ENCODE data around the gene CTSH. TPM values are rescaled to one million over a fixed set of nuclear protein-coding genes. Genes with fewer than 3 reads are reported as not detected.

The CTSH gene
- total and polyA plus RNA-seq, 2 of the 13 experiments (the other 11 are each of a cell fraction or from before 2014, with no cell fraction given): 265 to 653 TPM

DNA sequence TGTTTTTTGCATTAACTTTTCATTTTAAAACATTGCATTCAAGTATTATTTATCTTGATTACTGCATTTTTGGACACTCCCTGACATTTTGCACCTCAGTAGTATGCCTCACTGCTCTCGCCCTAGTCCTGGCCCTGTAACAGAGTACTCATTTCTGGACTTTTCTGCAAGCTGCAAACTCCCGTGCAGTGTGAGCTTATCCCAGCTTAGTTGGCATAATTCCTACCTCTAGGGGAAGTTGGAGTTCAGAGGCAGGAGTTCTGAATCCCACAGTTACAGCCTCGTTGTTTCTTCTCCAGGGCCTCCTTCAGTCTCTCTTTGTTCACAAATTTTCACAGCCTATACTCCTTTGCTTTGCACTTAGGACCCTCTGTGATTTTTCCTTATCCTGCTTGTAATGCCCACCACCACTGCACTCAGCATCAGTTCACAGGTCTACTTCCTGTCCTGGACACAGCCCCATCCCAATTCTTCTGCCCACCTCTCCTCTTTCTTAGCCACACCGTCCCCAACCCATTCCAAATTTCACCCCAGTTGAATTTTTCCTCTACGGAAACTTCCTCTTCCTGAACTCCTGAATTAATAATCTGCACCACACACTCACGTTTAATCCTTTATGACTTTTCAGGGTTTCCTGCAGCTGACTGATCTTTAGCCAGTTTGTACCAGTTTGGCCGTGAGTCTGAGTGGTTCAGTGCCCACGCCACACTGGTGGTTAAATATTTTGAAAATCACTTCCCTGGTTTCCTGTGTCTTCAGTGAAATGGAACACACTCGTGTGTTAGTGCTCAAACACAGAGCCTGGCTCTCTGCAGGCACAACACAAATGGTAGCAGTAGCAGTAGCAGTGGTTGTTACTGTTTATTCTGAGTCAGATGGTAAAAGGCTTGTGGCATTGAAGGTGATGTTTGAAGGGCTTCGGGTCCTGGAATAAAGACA lies 6.3 kb upstream of the CTSH start (continued):
- TF ChIP-seq HOXA3 (CRISPR knock-in tag; IDR thresholded peaks at IDR 0.05): 0 out of 2 replicates have a peak, but pooled peaks have one; percentile 9
- TF ChIP-seq ZNF101 (CRISPR knock-in tag; IDR thresholded peaks at IDR 0.05; ENCODE audit: borderline replicate concordance, low read depth): no peak
- no peak for TF ChIP-seq KAT7 (CRISPR knock-in tag; IDR thresholded peaks at IDR 0.05; ENCODE audit: borderline replicate concordance)
- TF ChIP-seq ZNF629 (CRISPR knock-in tag; conservative IDR thresholded peaks at IDR 0.05): no peak; the same call in 1 of the 2 replicates
- TF ChIP-seq NFIB (CRISPR knock-in tag; IDR thresholded peaks at IDR 0.05; ENCODE audit: borderline replicate concordance): no peak

DNA sequence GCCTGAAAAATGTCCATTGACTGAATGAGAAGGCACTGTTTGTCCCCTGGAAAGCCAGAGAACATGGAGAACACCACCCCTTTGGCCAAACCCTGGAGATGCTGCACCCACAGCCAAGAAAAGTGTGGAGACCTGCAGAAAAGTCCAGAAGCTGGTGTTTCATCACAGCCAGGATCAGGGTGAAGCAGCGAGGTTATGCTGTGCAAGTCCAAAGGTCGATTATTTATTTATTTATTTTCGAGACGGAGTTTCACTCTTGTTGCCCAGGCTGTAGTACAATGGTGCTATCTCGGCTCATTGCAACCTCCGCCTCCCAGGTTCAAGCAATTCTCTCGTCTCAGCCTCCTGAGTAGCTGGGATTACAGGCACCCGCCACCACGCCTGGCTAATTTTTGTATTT lies 5.5 kb upstream of the CTSH start:
- POLR2A ChIA-PET: interaction anchor here (1.2 to 1.6 kb wide), 4 partner anchors 10 to 48 kb away, joined by 3 to 6 read pairs (median 5); no protein-coding TSS in a partner anchor
- Histone ChIP-seq H3K4me3 (replicated peaks in 1 of 3; ENCODE audit: insufficient read depth in 1 of 3, low read depth in 2 of 3, low read length in 3 of 3) (0 out of 6 replicates have a peak overlapping the region, but pooled peaks of 1 of the 3 experiments have one; percentile 6), H4K20me1 (ENCODE audit: insufficient read depth, low read length) (no peaks in the 10 kb centered on the region), H3K9ac (ENCODE audit: insufficient read depth, low read depth, low read length) (no peak overlapping the region), H3K79me2 (ENCODE audit: insufficient read depth, low read length) (no peaks in the 10 kb centered on the region), H2AFZ (ENCODE audit: low read length) (no peak overlapping the region), H3K27ac (ENCODE audit: extremely low read length, insufficient read depth, low read length) (no peak overlapping the region), H3K36me3 (replicated peaks in 1 of 2; ENCODE audit: control insufficient read depth in 1 of 2, insufficient read depth in 2 of 2, low read length in 2 of 2) (no peaks in the 10 kb centered on the region), H3K27me3 (ENCODE audit: control insufficient read depth in 1 of 2, insufficient read depth in 2 of 2, low read length in 2 of 2) (no peaks in the 10 kb centered on the region; a peak in 1 of 5 replicates), H3K4me1 (ENCODE audit: insufficient read depth, low read length) (peaks cover 84% of the 10 kb centered on the region), H3K4me2 (ENCODE audit: low read depth, low read length) (peak overlapping the region; percentile 62), H3K9me3 (ENCODE audit: low read length) (no peaks in the 10 kb centered on the region)
- CTCF ChIA-PET (ENCODE audit: low intra/inter-chr PET ratio, low total read pairs): no interaction called here
- DNase-seq (ENCODE audit: low spot score): peak; percentile 64
- 28% methylated on average over 9 of the region's 9 CpGs for WGBS (ENCODE audit: low lambda C conversion rate)
- in situ Hi-C loops (cut with HindIII; ENCODE audit: extremely low pct_ligation_motif_present, low pct_unique_long_range_greater_than_20kb) (no loop called here), intact Hi-C loops (cut with micrococcal nuclease; ENCODE audit: unreplicated experiment) (no loop called here)
- peak; percentile 60 for ATAC-seq
- peak; percentile 74 for FAIRE-seq
- BruUV-seq (replicated peaks): no TSS peak
- 0 out of 2 replicates have a peak, but pooled peaks have one; percentile 14 for TF ChIP-seq ZNF331 (CRISPR knock-in tag; IDR thresholded peaks at IDR 0.05)
- peak; percentile 29 for TF ChIP-seq FOSL2 (CRISPR knock-in tag; IDR thresholded peaks at IDR 0.05)
- no peak for TF ChIP-seq ZFX (CRISPR knock-in tag; IDR thresholded peaks at IDR 0.05; ENCODE audit: low read depth)
- peak; percentile 33; the same call in 1 of the 2 replicates for TF ChIP-seq ZNF607 (CRISPR knock-in tag; IDR thresholded peaks at IDR 0.05; ENCODE audit: borderline replicate concordance)
- TF ChIP-seq, protein P1, sequence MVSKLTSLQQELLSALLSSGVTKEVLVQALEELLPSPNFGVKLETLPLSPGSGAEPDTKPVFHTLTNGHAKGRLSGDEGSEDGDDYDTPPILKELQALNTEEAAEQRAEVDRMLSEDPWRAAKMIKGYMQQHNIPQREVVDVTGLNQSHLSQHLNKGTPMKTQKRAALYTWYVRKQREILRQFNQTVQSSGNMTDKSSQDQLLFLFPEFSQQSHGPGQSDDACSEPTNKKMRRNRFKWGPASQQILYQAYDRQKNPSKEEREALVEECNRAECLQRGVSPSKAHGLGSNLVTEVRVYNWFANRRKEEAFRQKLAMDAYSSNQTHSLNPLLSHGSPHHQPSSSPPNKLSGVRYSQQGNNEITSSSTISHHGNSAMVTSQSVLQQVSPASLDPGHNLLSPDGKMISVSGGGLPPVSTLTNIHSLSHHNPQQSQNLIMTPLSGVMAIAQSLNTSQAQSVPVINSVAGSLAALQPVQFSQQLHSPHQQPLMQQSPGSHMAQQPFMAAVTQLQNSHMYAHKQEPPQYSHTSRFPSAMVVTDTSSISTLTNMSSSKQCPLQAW (CRISPR knock-in tag; IDR thresholded peaks at IDR 0.05): 0 out of 2 replicates have a peak, but pooled peaks have one; percentile 47
- TF ChIP-seq, protein P2, sequence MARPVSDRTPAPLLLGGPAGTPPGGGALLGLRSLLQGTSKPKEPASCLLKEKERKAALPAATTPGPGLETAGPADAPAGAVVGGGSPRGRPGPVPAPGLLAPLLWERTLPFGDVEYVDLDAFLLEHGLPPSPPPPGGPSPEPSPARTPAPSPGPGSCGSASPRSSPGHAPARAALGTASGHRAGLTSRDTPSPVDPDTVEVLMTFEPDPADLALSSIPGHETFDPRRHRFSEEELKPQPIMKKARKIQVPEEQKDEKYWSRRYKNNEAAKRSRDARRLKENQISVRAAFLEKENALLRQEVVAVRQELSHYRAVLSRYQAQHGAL (CRISPR knock-in tag; IDR thresholded peaks at IDR 0.05; ENCODE audit: not compliant biosample characterization): no peak
- TF ChIP-seq GATAD2A (CRISPR knock-in tag; IDR thresholded peaks at IDR 0.05): peak; percentile 75
- TF ChIP-seq ZNF547 (CRISPR knock-in tag; IDR thresholded peaks at IDR 0.05): no peak
- TF ChIP-seq, protein P3, sequence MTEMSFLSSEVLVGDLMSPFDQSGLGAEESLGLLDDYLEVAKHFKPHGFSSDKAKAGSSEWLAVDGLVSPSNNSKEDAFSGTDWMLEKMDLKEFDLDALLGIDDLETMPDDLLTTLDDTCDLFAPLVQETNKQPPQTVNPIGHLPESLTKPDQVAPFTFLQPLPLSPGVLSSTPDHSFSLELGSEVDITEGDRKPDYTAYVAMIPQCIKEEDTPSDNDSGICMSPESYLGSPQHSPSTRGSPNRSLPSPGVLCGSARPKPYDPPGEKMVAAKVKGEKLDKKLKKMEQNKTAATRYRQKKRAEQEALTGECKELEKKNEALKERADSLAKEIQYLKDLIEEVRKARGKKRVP (CRISPR knock-in tag; IDR thresholded peaks at IDR 0.05): peak in 1 of 2 experiments; percentile 60; a peak in 2 of 4 replicates
- TF ChIP-seq MIXL1 (CRISPR knock-in tag; IDR thresholded peaks at IDR 0.05): 0 out of 2 replicates have a peak, but pooled peaks have one; percentile 38
- TF ChIP-seq, protein P4, sequence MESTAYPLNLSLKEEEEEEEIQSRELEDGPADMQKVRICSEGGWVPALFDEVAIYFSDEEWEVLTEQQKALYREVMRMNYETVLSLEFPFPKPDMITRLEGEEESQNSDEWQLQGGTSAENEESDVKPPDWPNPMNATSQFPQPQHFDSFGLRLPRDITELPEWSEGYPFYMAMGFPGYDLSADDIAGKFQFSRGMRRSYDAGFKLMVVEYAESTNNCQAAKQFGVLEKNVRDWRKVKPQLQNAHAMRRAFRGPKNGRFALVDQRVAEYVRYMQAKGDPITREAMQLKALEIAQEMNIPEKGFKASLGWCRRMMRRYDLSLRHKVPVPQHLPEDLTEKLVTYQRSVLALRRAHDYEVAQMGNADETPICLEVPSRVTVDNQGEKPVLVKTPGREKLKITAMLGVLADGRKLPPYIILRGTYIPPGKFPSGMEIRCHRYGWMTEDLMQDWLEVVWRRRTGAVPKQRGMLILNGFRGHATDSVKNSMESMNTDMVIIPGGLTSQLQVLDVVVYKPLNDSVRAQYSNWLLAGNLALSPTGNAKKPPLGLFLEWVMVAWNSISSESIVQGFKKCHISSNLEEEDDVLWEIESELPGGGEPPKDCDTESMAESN (CRISPR knock-in tag; conservative IDR thresholded peaks at IDR 0.05): no peak
- TF ChIP-seq ZNF441 (CRISPR knock-in tag; IDR thresholded peaks at IDR 0.05; ENCODE audit: borderline replicate concordance): peak; percentile 92
